NT2/D1 (cell line): Measurements from ENCODE around the gene LYVE1.

ENCODE experiments used
- SUZ12 ChIP-seq: IDR thresholded peaks from 2 replicates; pipeline ENCODE4 v1.6.1; 2011; ENCODE audit not compliant: insufficient read length, insufficient read depth; ENCODE audit errors: extremely low read depth
- YY1 ChIP-seq: IDR thresholded peaks from 2 replicates; pipeline ENCODE4 v1.6.1; 2011; ENCODE audit not compliant: insufficient read length, insufficient read depth
- ZNF274 ChIP-seq: IDR thresholded peaks from 2 replicates; pipeline ENCODE4 v1.6.1; 2011; ENCODE audit warnings: mild to moderate bottlenecking, low read depth, low read length

- TF ChIP-seq ZNF274, result no peak
- TF ChIP-seq YY1, result no peak
- TF ChIP-seq SUZ12, result no peak
Measured at GRCh38 chr11:10572533-10572932, 4.1 kb upstream of the LYVE1 start.
